SK-N-DZ (cell line): ENCODE results near the gene AIG1.
"Not testable (repeated sequence)": the region's sequence is repeated elsewhere in the genome, so short reads cannot be mapped to it uniquely, and the experiment has no call there.

Source experiments
- DNase-seq: peaks from one replicate; pipeline ENCODE4 v3.0.0-alpha.2; 2015; ENCODE audit warnings: low spot score

Gene AIG1

DNA sequence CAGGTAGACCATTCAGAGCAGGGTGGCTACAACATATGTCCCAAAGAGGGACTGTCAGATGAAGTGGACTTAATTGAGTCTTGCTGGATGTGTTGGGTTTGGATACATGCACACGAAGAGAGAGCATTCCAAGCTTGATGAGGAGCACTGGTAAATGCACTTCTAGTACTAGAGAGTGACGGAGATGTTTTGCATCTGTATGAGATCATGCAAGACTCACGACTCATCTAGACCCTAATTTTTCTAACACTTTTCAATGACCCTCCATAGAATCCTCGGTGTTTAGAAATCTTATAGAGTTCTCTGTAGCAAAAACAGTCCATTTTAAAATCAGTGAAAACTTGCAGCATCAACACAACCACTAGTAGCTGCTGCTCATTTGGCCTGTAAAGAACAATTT is 4.8 kb upstream of the AIG1 start:
- DNase-seq = no peak

DNA sequence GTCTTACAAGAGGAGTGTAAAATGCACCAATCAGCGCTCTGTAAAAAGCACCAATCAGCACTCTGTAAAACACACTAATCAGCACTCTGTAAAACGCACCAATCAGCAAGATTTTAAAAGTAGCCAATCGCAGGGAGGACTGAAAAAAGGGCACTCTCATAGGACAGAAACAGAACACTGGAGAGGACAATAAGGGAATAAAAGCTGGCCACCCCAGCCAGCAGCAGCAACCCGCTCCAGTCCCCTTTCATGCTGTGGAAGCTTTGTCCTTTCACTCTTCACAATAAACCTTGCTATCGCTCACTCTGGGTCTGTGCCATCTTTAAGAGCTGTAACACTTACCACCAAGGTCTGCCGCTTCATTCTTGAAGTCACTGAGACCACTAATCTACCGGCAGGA is 1.7 kb upstream of the AIG1 start:
- peak; percentile 8 for DNase-seq

DNA sequence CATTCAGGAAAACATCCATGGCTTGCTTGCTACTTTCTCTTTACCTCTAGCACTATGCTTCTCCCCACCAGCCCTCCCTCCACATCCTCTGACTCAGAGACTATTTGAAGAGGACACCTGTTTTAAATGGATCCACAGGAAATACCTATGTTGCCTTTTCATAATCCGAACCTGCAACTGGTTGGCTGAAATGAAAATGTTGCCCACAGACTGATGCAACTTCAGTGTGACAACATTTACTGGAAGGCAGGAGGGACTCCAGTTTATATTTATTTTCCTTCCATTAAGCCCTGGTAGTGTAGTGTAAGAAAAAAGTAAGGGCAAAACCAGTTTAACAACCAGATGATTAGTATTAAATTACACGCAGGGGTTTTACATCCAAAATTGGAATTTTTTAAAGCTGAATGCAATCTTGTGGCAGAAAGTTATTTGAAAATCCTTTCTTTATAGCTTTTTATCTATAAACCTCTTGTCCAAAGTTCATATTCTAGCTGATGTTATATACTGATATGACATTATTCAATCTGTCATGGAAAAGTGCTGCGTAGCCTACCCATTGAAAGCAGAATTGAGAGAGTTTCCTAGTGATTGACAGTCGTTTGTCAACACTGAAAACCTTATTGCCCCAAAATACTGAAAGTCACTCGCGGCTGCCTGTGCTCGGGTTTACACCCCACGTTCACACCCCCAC is 881 bp upstream of the AIG1 start:
- no peak for DNase-seq

DNA sequence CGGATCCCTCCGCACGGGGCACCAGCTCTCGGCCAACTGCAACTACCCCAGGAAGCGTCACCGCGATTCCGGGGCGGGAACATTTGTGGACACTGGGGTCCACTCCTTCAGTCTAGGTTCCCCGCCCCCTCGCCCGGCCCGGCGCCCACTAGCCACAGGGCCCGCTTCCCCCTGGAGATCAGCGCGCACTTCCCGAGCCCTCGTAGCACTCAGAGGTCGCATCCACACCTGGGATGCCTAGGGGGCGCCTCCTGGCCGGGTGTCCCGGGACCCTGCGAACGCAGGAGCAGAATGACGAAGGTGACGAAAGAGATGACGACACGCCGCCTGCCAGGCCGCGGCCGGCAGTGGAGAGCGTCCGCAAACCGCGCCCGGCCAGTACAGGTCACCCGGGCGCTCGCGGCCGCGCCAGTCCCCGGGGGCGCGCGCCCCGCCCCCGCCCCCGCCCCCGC is 309 bp upstream of the AIG1 start:
- peak; percentile 81 for DNase-seq

DNA sequence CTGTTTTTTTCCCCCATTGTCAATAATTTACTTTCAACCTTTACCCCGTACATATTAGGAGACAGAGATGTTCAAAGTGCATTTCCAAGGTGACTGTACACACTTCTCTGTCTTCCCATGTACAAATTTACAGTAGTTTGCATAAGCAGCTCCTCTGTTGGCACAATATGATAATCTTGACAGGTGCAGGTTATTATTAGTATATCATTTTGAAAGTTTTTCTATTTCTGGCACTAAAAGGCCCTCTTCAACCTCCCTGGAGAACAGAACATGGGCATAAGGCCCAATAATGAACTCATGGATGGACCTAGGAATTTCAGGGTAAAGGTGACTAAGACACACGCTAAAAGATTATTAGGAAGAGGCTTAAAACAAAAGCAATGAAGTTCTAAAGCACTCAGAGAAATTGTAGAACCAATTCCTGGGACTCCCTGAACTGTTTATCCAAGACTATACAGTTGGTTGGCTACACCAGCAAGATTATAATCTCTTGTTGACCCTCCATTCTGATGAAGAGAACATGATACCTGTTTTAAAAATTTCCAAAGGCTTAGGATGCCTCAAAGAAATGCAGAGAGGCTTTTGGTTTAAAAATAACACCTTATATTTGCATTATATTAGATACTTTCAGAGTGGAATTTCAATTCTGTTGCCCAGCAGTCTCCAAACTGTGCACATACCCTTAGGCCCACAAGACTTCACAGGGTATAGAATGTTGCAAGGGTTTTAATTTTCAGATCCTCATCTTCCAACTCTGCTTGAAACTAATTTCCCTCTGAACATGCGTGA is 1.1 kb downstream of the AIG1 start:
- no peak for DNase-seq

DNA sequence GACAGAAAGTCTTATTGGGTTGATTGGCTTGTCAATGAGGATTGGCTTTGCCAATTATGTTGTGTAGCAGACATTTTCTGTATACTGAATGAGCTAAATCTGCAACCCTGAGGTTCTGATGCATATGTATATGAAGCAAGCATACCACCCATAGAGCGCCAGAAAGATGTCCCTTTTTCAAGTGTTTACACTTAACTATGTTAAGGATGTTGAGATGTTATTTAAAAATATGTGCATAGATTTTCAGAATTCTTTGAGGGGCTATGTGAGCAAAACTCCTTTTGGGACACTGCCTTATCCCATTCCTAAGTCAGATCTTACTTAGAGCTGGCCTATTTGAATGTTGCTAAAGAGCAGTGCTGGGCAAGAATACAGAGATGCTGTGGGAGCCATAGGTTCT is 1.9 kb downstream of the AIG1 start:
- DNase-seq = no peak

DNA sequence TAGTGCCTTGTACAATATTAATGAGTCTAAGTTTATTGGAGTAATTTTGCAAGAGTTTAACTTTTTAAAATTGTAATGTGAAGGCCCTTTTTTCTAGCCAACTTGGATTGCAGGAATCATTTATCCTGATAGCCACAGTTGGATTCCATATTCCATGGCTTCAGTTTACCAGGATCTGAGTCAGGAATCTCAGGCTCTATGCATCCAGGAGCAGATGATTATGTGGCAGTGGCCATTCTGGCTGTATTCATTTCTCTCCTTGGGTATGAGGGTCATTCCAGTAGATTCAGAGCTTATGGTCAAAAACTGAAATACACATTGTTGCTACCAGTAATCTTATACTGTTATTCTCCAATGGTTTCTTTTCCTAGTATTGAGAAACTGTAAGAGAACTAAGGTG is 2.9 kb downstream of the AIG1 start:
- DNase-seq = no peak

DNA sequence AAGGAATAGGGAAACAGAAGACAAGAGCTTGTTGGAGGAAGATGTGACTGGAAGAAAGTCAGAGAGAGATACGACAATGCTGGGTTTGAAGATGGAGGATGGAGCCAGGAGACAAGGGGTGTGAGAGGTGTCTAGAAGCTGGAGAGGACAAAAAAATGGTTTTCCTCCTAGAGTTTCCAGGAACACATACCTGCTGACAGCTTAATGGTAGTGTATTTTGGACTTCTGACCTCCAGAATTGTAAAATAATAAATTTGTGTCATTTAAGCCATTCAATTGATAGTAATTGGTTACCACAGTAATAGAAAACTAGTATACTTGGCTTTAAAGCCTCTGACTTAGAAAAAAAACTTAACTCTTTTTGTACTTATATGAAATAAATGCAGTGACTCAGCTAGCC is 3.6 kb downstream of the AIG1 start:
- DNase-seq = no peak

DNA sequence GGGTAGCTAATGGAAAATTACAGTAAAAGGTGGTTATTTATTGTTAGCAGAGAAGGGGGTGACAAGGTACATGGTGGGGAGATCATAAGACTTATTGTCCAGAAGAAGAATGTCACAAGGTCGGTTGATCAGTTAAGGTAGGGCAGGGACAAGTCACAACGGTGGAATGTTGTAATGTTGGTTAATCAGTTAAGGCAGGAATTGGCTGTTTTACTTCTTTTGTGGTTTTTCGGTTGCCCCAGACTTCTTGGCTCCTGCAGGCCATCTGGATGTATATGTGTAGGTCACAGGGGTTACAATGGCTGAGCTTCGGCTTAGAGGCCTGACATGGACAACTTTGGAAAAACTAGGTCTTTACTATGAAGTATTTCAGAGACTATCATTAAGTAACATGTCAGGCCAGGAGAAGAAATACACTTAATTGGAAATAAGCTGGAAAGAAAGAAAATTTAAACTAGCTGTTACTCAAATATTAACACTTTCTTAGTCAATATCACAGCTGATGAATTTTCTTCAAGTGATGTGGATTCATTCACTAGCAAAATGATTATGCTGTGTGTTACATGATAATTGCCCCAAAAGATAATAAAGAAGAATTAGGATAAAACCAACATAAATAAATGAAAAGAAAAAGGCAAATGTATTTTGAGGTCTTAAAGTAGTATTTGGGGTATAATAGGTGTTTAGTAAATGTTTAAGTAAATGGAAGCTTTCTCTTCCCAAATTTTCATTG is 4.4 kb downstream of the AIG1 start:
- DNase-seq = no peak

DNA sequence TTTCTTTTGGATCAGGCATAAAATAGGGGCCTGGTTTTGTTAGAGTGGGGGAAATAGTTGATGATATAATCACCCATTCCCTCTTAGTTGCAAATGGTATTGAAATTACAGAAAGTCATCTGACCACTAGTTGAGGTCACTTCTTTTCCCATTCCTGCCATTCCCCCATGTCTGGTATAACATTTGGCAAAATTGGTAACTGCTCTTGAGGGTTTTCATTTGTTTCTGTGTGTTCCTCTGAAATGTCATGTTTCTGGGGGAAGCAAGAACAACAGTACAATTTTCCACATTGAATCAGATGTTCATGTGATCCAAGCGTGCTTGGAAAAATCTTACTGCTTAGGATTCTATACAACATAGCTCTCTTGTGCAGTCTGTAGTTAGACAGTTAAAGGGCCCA is 7.3 kb downstream of the AIG1 start:
- DNase-seq = no peak

DNA sequence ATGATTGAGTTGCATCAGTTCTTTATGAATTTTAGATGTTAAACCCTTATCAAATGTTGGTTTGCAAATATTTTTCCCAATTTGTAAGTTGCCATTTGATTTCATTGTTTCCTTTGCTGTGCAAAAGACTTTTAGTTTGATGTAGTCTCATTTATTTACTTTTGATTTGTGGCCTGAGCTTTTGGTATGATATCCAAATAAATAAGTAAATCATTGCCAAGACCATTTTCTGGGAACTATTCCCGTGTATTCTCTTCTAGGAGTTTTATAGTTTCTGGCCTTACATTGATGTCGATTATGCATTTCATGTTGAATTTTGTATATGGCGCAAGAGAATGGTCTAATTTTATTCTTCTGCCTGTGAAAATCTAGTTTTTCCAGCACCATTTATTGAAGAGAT is 13.4 kb downstream of the AIG1 start:
- DNase-seq = no peak

DNA sequence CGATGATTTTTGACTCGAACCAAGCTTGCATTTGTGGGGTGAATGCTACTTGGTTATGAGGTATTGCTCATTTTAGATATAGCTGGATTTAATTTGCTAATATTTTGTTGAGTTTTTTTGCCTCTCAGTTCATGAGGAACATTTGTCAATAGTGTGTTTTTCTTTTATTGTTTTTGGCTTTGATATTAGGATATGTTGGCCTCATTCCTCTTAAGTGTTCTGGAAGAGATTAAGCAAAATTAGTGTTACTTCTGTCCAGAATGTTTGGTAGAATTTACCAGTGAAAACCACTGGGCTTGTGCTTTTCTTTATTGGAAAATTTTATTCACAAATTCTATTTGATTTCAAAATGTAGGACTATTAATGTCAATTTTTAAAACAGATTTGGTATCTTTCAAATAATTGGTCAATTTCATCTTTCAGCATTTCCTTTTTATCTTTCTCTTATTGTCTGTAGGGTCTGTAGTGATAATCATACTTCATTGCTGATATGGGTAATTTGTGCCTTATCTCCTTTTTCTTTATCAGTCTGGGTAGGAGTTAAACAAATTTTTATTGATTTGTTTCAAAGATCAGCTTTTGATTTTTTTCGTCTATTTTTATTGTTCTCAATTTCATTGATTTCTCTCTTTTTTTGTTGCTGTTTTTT is 14.1 kb downstream of the AIG1 start:
- no peak for DNase-seq

DNA sequence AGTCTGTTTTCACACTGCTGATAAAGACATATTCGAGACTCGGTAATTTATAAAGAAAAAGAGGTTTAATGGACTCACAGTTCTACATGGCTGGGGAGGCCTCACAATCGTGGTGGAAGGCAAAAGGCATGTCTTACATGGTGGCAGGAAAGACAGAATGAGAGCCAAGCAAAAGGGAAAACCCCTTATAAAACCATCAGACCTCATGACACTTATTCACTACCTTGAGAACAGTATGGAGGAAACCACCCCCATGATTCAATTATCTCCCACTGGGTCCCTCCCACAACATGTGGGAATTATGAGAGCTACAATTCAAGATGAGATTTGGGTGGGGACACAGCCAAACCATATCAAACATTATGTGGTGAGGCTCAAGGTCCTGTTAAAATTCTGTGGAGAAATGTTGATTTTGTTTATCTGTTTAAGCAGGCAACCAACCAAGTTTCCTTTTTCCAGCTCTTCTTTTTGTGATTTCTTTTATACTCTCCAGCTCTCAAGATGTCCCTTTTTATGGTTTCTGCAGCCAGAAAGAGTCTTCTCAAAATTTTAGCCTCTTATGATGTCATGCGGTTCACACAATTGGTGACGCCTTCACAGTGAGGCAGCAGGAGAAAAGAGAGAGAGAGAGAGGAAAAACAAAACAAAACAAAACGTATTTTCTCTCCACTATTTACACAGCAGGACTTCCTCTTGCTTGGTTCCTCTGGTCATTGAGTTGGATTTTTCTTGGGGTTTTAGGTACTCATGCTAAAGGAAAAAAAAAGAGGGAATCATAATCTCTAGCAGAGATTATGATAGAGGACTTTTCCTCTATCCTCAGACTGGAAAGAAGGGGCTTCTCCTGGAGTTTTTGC is 18.0 kb downstream of the AIG1 start:
- DNase-seq = no peak

DNA sequence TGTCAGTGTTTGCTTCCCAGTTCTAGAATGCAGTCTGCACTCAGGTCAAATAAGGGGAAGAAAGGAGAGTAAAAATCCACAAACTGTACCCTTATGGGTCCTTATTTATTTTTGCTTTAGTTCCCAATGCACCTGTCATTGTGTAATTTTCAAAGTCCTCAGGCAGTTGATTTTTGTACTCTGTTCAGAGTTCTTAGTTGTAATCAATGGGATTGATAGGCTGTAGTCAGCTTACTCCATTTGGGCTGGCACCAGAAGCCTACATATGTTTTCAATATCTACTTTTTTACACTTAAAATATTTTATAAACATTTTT is 18.6 kb downstream of the AIG1 start:
- DNase-seq = no peak

DNA sequence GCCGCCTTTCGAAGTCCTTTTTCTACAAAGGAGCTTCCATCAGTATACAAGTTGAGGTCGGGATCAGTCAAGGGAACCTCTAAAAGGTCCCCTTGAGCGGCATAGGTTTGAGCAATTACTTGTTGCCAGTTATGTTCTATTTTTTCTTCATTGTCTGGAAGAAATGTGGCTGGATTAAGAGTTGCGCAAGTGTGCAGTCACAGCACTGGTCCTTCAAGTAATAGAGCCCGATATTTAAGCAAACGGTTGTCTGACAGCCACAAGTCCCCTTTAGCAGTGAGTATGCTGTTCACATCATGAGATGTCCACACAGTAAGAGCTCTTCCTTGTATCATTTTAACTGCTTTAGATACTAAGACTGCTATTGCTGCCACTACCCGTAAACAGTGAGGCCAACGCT is 21.6 kb downstream of the AIG1 start:
- not testable (repeated sequence) for DNase-seq

DNA sequence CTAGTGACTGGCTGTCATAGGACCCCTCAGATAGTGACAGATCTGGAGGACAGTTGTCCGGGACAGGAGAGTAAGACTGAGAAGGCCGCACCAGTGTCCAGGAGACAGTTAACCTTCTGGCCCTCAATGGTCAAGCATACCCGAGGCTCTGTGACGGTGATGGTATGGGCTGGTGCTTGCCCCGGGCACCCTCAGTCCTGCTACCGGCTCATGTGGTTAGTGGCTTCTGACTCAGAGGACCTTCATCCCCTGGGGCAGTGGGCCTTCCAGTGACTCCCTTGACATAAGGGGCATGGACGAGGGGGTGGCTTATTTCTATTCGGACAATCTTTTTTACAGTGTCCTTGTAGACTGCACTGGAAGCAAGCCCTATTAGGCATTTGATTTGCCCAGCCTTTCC is 23.3 kb downstream of the AIG1 start:
- not testable (repeated sequence) for DNase-seq

DNA sequence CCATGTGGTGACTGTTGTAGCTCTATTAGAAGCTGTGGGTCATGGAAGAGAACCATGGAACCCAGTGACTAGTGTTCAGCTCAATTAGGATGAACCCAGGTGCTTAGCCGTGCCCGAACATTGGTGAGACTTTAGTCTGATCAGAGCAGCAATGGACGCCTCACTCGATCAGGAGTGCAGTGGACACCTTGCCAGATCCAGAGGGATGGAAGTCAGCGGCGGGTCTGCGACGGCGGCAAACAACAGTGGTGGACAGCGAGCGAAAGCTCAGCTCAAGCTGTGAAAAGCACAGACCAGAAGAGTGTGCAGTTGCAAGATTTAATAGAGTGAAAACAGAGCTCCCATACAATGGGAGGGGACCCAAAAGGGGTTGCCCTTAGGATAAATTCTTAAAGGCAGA is 26.6 kb downstream of the AIG1 start:
- not testable (repeated sequence) for DNase-seq

DNA sequence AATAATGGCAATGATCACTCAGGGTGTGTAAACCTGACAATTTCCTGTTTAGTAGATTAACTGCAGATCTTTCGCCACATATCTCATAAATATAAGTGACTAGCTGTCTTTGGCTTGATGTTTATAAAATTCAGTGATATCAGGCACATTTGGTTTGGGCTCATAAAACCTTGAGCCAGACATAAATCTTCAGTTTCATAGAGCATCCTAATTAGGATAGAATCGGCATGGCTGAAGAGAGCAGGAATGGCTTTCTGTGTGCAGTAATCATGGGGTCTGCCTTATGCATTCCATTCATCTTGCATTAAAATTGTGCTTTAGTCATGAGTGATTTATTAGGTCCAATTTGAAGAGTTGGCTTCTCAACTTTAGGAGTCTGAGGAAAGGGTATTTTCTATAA is 27.2 kb downstream of the AIG1 start:
- no peak for DNase-seq

DNA sequence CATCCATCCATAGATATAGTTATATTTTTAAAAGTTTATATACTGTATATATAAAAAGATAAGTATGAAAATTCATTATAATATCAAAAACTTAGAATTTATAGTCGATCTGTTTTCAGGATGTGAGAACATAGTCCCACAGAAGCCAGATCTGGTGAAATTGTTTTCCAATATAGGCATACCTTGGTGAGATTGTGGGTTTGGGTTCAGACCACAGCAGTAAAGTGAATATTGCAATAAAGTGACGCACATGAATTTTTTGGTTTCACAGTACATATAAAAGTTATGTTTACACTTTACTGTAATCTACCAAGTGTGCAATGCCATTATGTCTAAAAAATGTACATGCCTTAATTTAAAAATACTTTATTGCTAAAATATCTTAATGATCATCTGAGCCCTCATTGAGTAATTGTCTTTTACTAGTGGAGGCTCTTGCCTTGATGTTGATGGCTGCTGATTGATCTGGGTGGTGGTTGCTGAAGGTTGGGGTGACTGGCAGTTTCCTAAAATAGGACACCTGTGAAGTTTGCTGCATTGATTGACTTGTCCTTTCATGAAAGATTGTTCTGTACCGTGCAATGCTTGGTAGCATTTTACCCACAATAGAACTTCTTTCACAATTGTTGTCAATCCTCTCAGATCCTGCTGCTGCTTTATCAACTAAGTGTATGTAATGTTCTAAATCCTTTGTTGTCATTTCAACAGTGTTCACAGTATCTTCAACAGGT is 29.8 kb downstream of the AIG1 start:
- no peak for DNase-seq

DNA sequence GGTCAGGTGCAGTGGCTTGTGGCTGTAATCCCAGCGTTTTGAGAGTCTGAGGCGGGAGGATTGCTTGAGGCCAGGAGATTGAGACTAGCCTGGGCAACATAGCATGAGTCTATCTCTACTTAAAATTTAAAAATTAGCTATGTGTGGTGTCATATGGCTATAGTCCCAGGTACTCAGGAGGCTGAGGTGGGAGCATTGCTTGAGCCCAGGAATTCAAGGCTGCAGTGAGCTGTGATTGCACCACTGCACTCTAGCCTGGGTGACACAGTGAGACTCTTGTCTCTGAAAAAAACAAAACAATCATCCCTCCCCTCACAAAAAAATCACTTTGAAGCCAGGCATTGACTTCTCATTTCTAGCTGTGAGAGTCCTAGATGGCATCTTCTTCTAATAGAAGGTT is 32.1 kb downstream of the AIG1 start:
- DNase-seq = no peak

DNA sequence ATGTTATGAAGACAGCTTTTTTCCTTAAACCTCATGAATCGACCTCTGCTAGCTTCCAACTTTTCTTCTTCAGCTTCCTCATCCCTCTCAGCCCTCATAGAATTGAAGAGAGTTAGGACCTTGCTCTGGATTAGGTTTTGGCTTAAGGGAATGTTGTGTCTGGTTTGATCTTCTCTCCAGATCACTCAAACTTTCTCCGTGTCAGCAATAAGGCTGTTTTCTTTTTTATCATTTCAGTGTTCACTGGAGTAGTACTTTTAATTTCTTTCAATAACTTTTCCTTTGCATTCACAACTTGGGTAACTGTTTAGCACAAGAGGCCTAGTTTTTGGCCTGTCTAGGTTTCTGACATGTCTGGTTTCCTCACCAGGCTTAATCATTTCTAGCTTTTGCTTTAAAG is 32.6 kb downstream of the AIG1 start:
- no peak for DNase-seq
